NCI-H446 (cell line): ENCODE results near the gene TRAPPC10.

Experiments used
- DNase-seq, 2 experiments: peaks; one replicate each; lab custom pipeline; 2025; lab: John Stamatoyannopoulos, UW

The TRAPPC10 gene

GRCh38 chr21:44011579-44012473, at the start of gene TRAPPC10:
TRAPPC10 (plus strand) TSS chr21:44012309; CDS start chr21:44012494, 185 bp downstream.
- DNase-seq, result peak; percentile 52 to 88

- no peak for DNase-seq
Measured at GRCh38 chr21:43965911-43966585, 46.1 kb upstream of the TRAPPC10 start.

- no peak for DNase-seq
Measured at GRCh38 chr21:43966946-43967512, 45.1 kb upstream of the TRAPPC10 start.

GRCh38 chr21:43967981-43968380, 44.1 kb upstream of the TRAPPC10 start:
- no peak for DNase-seq

GRCh38 chr21:43968410-43969114, 43.5 kb upstream of the TRAPPC10 start:
- DNase-seq, result no peak

- no peak for DNase-seq
Measured at GRCh38 chr21:43969115-43969444, 43.0 kb upstream of the TRAPPC10 start.

GRCh38 chr21:43970551-43970950, 41.6 kb upstream of the TRAPPC10 start:
- DNase-seq, result no peak

- no peak for DNase-seq
Measured at GRCh38 chr21:43971201-43971991, 40.7 kb upstream of the TRAPPC10 start.

GRCh38 chr21:43971992-43972255, 40.2 kb upstream of the TRAPPC10 start:
- DNase-seq, result no peak

GRCh38 chr21:43972850-43973633, 39.1 kb upstream of the TRAPPC10 start:
- no peak for DNase-seq

- DNase-seq, result no peak
Measured at GRCh38 chr21:43973634-43973955, 38.5 kb upstream of the TRAPPC10 start.

GRCh38 chr21:43974791-43975468, 37.2 kb upstream of the TRAPPC10 start:
- no peak for DNase-seq

GRCh38 chr21:43975469-43976098, 36.5 kb upstream of the TRAPPC10 start:
- peak; percentile 20 to 65 for DNase-seq

GRCh38 chr21:43976661-43977060, 35.4 kb upstream of the TRAPPC10 start:
- DNase-seq, result no peak

GRCh38 chr21:43978060-43978459, 34.0 kb upstream of the TRAPPC10 start:
- DNase-seq, result no peak

GRCh38 chr21:43979654-43980053, 32.5 kb upstream of the TRAPPC10 start:
- DNase-seq, result no peak

- DNase-seq, result no peak
Measured at GRCh38 chr21:43981151-43981870, 30.8 kb upstream of the TRAPPC10 start.

- no peak for DNase-seq
Measured at GRCh38 chr21:43981871-43982210, 30.3 kb upstream of the TRAPPC10 start.

GRCh38 chr21:43982489-43983078, 29.5 kb upstream of the TRAPPC10 start:
- no peak for DNase-seq
